Ammon's horn (tissue), 1 donor: ENCODE results near the gene SDHA.
A peak's percentile ranks its signal among the peaks of the same experiment; 100 is the strongest.

Experiments
- DNase-seq: peaks from one replicate; pipeline ENCODE4 v3.0.0-alpha.2; 2016; ENCODE audit warnings: low spot score

SDHA gene

DNA sequence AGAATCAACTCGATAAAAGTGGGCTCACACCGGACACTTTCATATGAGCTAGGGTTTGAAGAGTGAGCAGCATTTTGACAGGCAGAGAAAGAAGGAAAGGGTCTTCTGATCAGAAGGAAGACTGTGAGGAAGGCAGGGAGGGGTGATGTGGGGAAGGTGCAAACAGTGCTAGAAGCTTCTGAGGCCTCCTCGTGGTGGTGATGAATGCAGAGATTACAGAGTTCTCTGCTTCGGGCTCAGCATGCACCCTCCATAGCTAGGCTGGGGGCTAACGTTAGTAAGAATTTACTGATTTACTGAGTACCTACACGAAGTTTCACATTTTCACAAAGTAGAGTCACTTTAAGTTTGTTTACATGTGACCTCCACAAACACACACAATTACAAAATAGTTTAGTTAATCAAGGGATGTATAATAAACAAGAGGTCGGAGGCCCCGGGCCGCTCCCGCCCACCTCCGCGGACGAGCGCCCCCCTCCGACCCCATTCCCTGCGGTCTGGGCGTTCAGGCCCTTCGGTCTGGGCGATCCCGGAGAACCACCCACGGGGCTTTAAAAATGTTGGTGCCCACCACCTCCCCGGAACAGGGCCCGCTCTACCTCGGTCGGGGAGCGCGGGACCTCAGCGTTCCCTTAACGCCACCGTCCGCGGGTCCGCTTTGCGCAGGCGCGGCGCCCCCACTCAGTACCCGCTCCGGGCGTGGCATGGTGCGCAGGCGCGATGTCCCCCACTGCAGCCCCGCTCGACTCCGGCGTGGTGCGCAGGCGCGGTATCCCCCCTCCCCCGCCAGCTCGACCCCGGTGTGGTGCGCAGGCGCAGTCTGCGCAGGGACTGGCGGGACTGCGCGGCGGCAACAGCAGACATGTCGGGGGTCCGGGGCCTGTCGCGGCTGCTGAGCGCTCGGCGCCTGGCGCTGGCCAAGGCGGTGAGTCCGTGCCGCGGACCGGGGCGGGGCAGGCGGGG lies at the start of gene SDHA, which contains the start of gene CCDC127:
SDHA (plus strand) TSS at position 827 of the 963 bp plus-strand sequence; CDS start at position 863, 36 bp downstream.
CCDC127 (minus strand) TSS at position 660 of the 963 bp plus-strand sequence. CDS start 1,304 bp downstream, outside the sequence.
- peak; percentile 94 for DNase-seq

DNA sequence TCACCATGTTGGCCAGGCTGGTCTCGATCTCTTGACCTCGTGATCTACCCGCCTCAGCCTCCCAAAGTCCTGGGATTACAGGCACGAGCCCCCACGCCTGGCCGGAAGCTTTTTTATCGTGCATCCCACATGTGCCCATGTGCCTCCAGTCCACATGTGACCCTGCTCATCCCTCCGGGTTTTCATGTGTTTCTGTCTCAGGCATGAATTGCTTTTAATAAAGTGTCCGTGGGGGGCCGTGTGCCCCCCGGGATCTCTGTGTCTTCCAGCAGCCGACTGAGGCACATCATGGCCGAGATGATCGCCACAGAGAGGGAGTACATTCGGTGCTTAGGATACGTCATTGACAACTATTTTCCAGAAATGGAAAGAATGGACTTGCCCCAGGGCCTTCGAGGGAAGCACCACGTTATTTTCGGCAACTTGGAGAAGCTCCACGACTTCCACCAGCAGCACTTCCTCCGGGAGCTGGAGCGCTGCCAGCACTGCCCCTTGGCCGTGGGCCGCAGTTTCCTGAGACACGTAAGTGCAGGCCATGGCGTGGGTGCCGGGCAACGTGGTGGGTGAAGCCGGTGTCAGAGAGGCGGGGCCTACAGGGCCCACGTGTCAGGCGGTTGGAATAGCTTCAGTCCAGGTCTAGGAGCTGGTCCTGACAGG lies 48.9 kb upstream of the SDHA start:
- DNase-seq, result no peak

DNA sequence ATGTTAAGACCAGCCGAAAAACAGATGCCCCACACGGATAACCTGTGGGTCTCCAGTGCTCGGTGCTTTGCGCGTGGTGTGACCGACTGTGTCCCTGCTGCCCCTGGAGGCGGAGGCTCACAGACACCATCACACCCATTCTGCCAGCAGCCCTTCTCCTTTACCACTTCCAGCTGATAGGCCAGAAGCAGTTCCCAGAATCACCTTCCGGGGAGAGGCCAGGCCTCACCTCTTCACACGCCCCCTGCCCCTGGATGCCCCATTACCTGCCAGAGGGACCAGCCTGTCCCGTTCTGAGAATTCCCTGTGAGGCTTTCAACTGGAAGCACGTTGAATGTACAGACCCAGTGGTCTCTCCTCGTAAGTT lies 48.4 kb upstream of the SDHA start:
- DNase-seq, result no peak

DNA sequence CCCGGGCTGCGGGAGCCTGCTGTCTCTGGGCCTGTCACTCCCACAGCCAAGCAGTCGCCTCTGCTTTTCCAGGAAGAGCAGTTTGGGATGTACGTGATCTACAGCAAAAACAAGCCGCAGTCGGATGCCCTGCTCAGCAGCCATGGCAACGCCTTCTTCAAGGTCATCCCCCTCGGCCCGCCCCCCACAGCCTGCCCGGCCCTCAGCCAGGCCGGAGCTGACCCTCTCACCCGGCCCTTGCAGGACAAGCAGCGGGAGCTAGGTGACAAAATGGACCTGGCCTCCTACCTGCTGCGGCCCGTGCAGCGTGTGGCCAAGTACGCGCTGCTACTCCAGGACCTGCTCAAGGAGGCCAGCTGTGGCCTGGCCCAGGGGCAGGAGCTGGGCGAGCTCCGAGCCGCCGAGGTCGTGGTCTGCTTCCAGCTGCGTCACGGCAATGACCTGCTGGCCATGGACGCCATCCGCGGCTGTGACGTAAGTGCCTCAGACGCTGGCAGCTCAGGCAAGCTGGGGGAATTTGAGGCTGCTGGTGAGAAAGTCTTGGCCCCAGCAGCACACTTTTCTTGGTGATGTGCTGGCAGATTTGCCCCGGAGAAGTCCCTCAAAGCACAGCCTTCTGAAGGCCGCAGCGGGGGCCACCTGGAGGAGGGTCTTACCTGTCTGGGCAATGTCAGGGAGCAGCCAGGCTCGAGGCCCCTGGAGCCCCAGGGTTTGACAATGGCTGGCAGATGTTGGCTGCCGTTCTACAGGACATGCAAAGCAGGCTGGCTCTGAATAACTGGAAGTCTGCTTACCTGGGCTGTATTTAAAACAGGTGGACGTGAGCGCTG lies 46.9 kb upstream of the SDHA start:
- DNase-seq, result no peak

DNA sequence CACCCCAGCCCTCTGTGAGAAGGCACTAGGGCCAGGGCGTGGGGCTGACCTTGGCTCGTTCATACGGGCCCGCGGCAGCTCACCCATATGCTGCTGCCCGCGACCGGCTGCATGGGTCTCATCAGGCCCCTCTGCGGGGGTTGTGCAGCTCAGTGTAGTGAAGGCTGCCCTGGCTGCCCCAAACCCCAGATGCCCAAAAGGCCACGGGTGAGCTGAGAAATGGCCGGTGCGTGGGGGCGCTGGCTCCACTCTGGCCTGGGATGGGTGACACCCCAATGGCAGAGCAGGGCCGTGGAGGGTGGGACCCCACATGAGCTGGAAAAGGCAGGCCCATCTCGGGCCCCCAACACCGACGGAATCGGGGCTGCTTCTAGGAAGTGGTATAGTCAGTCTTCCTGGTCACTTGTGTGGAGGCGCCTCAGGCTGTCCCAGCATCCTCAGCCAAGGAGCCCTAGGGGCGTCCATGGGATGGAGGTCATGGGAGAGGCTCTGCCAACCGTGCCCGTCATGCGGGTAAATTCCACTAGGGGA lies 46.3 kb upstream of the SDHA start:
- DNase-seq, result no peak

DNA sequence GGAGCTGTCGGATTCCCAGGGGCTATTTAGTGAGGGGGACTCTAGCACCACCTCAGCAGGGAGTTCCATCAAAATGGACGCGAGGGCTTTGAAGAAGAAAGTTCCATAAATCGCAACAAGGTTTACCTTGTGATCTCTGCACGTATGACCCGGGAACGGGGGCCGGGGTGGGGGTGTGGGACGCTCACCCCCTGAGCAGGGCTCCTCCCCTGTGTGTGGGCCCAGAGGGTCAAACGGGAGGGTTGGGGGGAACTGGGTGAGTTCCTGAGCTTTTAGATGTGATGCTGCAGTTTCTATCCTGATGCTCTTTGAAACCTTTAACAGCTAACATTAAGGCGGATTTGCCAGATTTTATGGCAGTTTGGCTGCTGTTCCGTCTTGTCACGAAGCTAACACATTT lies 45.7 kb upstream of the SDHA start:
- DNase-seq, result no peak

DNA sequence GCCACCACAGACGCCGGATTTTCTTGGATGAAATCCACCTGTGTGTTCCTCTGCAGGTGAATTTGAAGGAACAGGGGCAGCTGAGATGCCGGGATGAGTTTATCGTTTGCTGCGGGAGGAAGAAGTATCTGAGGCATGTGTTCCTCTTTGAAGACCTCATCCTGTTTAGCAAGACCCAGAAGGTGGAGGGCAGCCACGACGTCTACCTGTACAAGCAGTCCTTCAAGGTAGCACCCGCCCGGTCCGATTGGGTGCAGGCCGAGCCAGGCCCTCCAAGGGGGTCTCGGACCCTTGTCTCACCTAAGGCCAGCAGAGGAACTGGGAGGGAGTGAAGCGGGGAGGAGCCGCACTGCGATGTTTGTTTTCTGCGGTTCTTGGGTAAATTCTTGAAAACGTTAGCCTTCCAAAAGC lies 45.3 kb upstream of the SDHA start:
- DNase-seq, result no peak

DNA sequence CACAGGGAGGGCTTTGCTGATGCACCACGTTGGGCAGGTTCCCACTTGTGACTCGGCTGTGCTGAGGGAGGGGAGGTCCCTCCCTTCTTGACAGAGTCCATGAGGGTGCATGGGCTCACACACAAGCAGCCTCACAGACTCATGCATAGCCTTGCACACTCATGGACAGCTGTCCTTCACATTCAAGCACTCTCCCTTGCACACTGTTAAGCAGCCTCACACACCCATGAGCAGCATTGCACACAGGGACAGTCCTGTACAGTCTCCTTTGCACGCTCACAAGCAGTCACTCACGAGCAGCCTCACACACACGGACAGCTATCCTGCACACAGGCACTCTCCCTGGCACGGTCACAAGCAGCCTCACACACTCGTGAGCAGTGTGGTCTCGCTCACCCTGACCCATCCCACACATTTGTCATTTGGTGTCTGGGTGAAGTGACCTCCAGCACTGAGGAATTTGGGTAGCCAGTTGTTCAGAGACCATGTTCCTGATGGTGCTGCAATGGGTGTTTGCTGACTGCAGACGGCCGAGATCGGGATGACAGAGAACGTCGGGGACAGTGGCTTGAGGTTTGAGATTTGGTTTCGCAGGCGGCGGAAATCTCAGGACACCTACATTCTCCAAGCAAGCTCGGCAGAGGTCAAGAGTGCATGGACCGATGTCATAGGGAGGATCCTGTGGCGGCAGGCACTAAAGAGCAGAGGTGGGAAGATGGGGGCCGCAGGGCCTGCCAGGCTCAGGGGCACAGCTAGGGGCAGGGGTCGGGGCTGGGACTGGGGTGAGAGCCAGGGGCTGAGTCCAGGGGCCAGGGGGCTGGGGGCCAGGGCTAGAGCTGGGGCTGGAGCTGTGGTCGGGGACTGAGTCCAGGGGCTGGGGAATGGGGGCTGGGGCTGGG lies 44.5 kb upstream of the SDHA start:
- DNase-seq, result no peak

DNA sequence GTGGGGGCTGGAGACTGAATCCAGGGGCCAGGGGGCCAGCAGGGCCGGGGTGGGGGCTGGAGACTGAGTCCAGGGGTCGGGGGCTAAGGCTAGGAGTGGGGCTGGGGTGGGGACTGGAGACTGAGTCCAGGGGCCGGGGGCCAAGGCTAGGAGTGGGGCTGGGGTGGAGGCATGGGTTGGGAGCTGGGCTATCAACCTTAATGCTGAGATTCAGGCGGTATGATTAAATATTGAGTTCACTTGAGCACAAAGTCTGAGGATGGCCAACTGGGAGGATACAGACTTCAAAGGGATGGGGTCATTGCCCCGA lies 43.9 kb upstream of the SDHA start:
- no peak for DNase-seq

DNA sequence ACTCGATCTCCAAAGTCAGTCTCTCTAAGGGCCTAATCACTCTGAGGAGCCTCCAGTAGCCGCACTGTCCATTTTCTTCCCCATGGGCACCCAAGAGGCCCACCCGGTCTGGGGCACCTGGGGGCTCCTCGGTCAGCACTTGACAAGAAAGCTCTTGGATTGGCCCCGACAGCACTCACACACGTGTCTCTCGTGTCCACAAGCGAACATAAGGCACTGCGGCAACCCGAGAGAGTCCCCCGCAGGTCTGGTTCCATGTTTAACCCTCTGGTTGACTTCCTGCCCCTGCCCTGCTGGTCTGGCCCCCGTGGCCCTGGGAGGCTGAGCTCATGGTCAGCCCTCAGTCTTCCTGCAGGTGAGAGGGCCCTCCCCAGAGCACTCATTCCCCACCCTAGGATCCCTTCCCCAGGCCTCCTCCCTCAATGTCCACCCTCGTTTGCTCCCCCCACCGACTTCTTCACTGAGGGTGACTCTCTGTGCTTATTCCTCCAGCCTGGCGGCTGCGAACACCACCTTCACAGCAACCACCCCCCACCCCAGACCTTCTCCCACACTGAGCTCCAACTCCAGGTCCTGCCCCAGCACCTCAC lies 43.1 kb upstream of the SDHA start:
- no peak for DNase-seq

DNA sequence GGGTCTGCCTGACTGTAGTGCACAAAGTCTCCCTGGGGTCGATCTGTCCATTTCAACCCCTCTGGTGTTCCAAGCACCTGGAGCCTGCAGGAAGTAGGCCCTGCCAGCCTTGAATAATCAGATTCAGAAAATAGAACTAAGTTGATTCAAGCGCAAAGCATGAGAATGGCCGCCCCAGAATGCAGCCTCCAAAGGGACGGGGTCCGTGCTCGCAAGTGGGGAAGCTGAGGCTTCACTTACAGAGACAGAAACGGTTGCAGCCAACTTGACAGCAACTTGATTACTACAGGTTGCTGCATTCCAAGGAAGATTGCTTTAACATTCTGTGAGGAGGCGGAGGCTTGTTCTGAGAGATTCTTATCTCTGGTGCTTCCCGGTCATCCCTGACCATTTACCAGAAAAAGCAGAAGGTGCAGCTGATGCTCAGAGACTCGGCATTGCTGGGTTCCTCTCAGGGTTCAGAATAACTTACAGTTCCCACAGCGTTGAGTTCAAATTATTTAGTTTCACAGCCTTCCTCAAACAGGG lies 41.8 kb upstream of the SDHA start:
- no peak for DNase-seq

DNA sequence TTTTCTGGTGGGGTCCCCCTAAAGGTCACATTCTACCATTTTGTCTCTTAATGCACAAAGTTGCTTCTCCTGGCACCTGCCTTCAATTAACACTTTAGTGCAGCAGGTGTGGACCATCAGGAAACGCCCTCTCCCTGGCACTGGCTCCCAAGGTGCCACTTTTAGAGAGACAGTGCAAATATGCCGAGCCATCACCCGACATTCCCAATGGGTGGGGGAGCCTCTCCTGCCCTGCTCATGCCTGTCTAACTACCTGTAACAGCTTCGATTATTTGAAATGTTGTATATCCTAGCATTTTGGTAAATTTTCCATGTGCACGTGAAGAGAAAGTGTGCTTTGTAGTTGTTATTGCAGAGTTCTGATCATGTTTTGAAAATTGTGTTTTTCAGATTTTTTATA lies 40.0 kb upstream of the SDHA start:
- DNase-seq, result no peak

DNA sequence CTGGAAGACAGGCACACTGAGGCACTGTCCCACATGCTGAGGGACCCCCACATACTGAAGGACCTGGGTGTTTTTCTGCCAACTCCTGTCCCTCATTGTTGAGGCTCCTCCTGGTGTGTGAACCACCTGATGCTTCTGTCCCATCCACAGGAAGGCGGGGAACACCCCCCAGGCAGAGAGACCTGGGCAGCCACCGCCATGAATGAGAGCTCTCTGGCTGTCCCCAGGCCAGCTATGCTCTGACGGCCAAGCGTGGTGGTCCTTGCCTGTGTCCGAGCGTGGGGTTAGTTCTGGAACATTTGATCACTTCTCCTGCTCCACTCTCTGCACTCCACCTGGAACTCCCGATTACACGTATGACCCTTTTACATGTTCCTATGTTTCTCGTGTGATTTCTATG lies 38.7 kb upstream of the SDHA start:
- DNase-seq, result no peak

DNA sequence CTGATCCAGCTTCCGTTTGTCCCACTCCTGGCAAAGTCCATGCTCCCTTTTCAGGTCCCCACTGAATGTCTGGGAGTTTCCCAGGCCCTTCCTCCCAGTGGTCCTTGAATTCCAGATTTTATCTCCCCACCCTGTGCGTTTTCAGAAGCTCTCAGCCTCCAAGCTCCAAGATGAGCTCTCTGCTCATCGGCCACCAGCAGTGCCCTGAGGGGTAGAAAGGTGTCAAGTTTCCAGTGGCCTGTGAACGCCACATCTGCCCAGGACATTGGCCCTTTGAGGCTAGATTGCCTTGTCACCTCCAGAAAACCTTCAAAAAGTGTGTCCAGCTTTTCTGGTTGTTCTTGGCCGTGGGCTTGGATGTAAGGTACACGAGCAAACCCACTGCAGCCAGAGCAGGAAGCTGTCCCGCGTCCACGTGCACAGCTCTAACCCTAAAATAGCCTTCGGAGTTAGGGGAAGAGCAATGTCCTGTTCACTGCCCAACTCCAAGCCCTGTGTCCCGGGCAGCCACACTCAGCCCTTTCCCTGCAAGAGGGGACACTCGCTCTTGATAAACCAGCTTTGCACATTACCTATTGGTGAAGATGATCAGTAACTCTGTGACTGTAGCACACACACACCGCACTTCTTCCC lies 37.7 kb upstream of the SDHA start:
- no peak for DNase-seq

DNA sequence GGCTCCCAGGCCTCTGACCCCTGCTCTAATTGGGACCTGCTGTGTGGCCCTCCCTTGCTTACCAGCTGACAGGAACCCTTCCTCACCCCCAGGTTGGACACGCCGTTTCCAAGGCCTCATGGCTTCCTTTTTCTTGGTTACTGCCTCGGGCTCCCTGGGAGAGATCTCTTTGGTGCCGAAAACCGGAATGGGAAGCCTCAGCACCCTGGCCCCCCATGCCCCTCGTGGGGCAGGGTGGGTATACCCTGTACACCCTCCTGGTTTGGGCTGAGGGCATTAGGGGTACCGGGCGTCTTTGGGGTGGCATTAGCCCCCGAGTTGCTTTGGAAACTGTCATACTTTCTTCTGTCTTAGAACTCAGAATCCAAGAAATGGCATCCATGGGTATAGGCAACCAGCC lies 37.0 kb upstream of the SDHA start:
- DNase-seq, result no peak

DNA sequence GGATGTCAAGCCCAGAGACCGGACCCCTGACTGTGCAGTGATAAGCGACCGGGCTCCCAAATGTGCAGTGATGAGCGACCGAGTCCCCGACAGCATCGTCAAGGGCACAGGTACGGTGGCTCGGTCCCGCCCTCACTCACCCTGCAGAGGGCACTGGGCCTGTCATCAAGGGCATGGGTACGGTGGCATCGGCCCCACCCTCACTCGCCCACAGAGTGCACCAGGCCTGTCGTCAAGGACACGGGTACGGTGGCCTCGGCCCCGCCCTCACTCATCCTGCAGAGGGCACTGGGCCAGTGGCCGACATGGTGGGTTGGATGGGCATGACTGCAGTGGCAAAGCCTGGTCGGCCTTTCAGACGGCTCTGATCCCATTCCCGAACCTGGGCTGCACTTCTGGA lies 36.6 kb upstream of the SDHA start:
- no peak for DNase-seq

DNA sequence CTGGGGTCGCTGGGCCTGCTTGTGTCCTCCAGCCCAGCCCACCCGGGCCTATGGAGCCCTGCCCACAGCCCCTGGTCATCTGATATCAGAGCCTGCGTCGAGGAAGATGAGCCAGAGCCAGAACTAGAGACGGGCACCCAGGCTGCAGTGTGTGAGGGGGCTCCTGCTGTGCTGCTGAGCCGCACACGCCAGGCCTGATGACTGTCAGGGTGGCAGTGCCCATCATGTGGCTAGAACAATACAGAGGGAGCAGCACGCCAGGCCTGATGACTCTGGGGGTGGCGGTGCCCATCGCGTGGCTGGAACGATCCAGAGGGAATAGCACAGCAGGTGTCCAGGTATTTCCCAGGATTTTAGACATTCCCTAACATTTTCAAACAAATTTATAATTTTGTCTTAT lies 36.0 kb upstream of the SDHA start:
- DNase-seq, result no peak

DNA sequence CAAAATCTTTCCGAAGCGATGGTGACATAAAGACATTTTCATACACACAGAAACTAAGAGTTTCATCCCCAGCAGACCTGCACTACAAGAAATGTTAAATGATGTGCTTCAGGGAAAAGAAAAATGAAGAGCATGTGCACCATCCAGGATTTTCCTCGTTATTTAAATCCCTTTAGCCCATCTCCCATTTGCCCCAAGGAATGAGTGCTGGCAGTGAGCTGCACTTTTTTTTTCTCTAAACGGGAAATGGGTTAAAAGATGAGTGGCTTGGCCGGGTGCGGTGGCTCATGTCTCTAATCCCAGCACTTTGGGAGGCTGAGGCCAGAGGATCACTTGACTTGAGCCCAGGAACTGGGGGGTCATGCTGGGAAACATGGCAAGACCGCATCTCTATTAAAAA lies 33.6 kb upstream of the SDHA start:
- no peak for DNase-seq

DNA sequence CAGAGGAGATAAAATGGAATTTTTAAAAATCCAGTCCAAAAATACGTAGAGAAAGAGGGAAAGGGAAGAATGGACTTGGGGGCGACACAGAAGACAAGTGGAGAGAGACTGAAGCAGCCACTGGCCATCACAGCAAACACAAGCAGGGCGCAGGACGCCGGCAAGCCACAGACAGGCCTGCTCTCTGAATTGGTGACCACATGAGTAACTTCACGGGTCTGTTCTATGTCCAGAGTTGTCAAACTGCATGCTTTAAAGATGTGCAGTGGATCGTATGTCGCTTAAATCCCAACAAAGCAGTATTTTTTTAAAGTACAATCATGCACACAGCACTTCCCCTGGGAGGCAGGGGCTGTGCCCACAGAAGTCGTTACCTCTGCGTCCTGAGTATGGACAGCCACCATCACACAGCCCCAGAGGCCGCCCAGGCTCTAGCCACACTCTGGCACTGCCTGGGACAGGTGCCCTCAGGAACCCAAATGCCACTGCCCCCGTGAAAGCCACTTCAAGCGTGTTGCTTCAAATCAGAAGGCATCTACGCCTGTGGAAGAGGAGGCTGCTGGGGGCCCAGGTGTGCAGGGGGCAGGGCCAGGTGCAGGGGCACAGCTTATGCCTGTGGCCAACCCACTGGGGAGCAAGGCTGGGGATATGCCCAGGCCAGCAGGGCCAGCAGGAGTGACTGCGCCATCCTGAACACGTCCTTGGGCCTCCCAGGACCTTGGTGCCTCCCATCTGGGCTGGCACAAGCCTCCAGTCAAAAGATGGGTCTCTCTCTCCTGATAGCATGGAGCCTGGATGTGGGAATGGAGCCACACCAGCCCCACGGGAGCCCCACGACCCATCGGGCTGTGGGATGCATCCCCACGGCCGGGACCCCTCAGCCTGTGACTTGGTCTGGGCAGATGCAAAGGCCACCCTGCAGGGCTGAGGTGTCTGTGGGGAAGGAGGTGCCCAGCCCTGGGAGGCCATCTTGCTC lies 32.7 kb upstream of the SDHA start:
- no peak for DNase-seq
